Measurements from ENCODE around the gene BLNK.

The BLNK gene

GRCh38 chr10:96263669-96264068, 7.7 kb downstream of the BLNK start:
- no peak for DNase-seq (ENCODE audit: low spot score)
- no peak for FAIRE-seq

- FAIRE-seq = no peak
- DNase-seq (ENCODE audit: low spot score) = no peak
Observed at GRCh38 chr10:96263176-96263575, 8.2 kb downstream of the BLNK start.

GRCh38 chr10:96261930-96262329, 9.4 kb downstream of the BLNK start:
- no peak for FAIRE-seq

GRCh38 chr10:96261132-96261531, 10.2 kb downstream of the BLNK start:
- DNase-seq (ENCODE audit: low spot score) (no peak), FAIRE-seq (no peak)

More at GRCh38 chr10:96261930-96262329, 9.4 kb downstream of the BLNK start:
- DNase-seq (ENCODE audit: low spot score) = no peak

GRCh38 chr10:96260014-96260413, 11.4 kb downstream of the BLNK start:
- no peak for FAIRE-seq

GRCh38 chr10:96259150-96259549, 12.2 kb downstream of the BLNK start:
- DNase-seq (ENCODE audit: low spot score) (no peak), FAIRE-seq (no peak)

More at GRCh38 chr10:96260014-96260413, 11.4 kb downstream of the BLNK start:
- no peak for DNase-seq (ENCODE audit: low spot score)

GRCh38 chr10:96257944-96258343, 13.4 kb downstream of the BLNK start:
- no peak for FAIRE-seq
- no peak for DNase-seq (ENCODE audit: low spot score)

GRCh38 chr10:96255549-96256333, 15.6 kb downstream of the BLNK start:
- FAIRE-seq (no peak), DNase-seq (ENCODE audit: low spot score) (no peak)

GRCh38 chr10:96254976-96255375, 16.4 kb downstream of the BLNK start:
- no peak for FAIRE-seq
- no peak for DNase-seq (ENCODE audit: low spot score)

- DNase-seq (ENCODE audit: low spot score) = no peak
- FAIRE-seq = no peak
Observed at GRCh38 chr10:96252730-96253129, 18.6 kb downstream of the BLNK start.

- DNase-seq (ENCODE audit: low spot score) (no peak), FAIRE-seq (no peak)
Observed at GRCh38 chr10:96250349-96250748, 21.0 kb downstream of the BLNK start.

GRCh38 chr10:96249264-96249663, 22.1 kb downstream of the BLNK start:
- DNase-seq (ENCODE audit: low spot score) (no peak), FAIRE-seq (no peak)

GRCh38 chr10:96244354-96244753, 27.0 kb downstream of the BLNK start:
- DNase-seq (ENCODE audit: low spot score) (no peak), FAIRE-seq (no peak)

GRCh38 chr10:96243296-96243695, 28.1 kb downstream of the BLNK start:
- no peak for DNase-seq (ENCODE audit: low spot score)
- no peak for FAIRE-seq

- DNase-seq (ENCODE audit: low spot score) = no peak
Observed at GRCh38 chr10:96242822-96243221, 28.5 kb downstream of the BLNK start.

GRCh38 chr10:96238646-96239623, 32.4 kb downstream of the BLNK start:
- FAIRE-seq (no peak), DNase-seq (ENCODE audit: low spot score) (no peak)

More at GRCh38 chr10:96242822-96243221, 28.5 kb downstream of the BLNK start:
- no peak for FAIRE-seq

- DNase-seq (ENCODE audit: low spot score) (no peak), FAIRE-seq (no peak)
Observed at GRCh38 chr10:96236876-96237275, 34.5 kb downstream of the BLNK start.

- DNase-seq (ENCODE audit: low spot score) (no peak), FAIRE-seq (no peak)
Observed at GRCh38 chr10:96236090-96236478, 35.3 kb downstream of the BLNK start.

GRCh38 chr10:96235326-96236089, 35.9 kb downstream of the BLNK start:
- DNase-seq (ENCODE audit: low spot score) = no peak

GRCh38 chr10:96233959-96234358, 37.4 kb downstream of the BLNK start:
- DNase-seq (ENCODE audit: low spot score) = no peak
- FAIRE-seq = no peak

More at GRCh38 chr10:96235326-96236089, 35.9 kb downstream of the BLNK start:
- no peak for FAIRE-seq

- DNase-seq (ENCODE audit: low spot score) (no peak), FAIRE-seq (no peak)
Observed at GRCh38 chr10:96230527-96230926, 40.8 kb downstream of the BLNK start.
